Mucosa of descending colon (tissue), 3 donors: ENCODE measurements around the gene ATG4C. TPM values are rescaled to one million over a fixed set of nuclear protein-coding genes. Genes with fewer than 3 reads are reported as not detected.

Experiments used
- ATAC-seq: fragments of 200-7000 bp; cut with Tn5 transposase; one replicate; pipeline ENCODE4 v1.9.1; 2020; ENCODE audit warnings: mild to moderate bottlenecking, moderate library complexity
- DNase-seq, 3 donors: peaks; one replicate each; pipeline ENCODE4 v3.0.0-alpha.2; 2020
- H3K36me3 ChIP-seq: fragments of 200-600 bp; one replicate; pipeline ENCODE4 v1.8.0; 2021; ENCODE audit warnings: low read depth, mild to moderate bottlenecking
- H3K4me1 ChIP-seq: fragments of 200-600 bp; one replicate; pipeline ENCODE4 v1.8.0; 2021; ENCODE audit warnings: low read depth, mild to moderate bottlenecking
- H3K4me3 ChIP-seq: fragments of 200-600 bp; one replicate; pipeline ENCODE4 v1.8.0; 2021; ENCODE audit warnings: mild to moderate bottlenecking
- H3K9me3 ChIP-seq: fragments of 200-600 bp; one replicate; pipeline ENCODE4 v1.8.0; 2021; ENCODE audit warnings: mild to moderate bottlenecking
- intact Hi-C, 2 donors: fragments of 100-400 bp; cut with DNase I in 1 of 2; cut with micrococcal nuclease in 1 of 2; formaldehyde crosslinking; loops; one replicate each; pipeline versions ENCODE4 v1.11.0 to v1.11.1; 2022; cut with DNase I, micrococcal nuclease
- total RNA-seq, 3 donors: library from RNA; stranded (reverse); fragmentation: NEBNext Ultra II Directional in 2 of 3; extraction: Animal tissue kit (Norgen Biotek cat#: 25700) in 2 of 3; gene quantifications; one replicate each; pipeline versions ENCODE4 v1.2.1 to v1.2.4, GENCODE V29; 2021 to 2023
- TF ChIP-seq, protein P1 (sequence below): fragments of 200-600 bp; IDR thresholded peaks from one replicate; pipeline ENCODE4 v1.8.0; 2022; ENCODE audit warnings: antibody characterized with exemption, mild to moderate bottlenecking
- donor health status: DM: no; HTN: no; CAD: no; lungs with moderate emphysema.
- donor health status: DM: no; HTN: no; CAD: no.
- donor health status: DM: no; HTN: yes; CAD: no.

Gene ATG4C
- total RNA-seq, 3 donors from 2014 or later, result 3.8 to 11.3 (median 7.4) TPM

DNA sequence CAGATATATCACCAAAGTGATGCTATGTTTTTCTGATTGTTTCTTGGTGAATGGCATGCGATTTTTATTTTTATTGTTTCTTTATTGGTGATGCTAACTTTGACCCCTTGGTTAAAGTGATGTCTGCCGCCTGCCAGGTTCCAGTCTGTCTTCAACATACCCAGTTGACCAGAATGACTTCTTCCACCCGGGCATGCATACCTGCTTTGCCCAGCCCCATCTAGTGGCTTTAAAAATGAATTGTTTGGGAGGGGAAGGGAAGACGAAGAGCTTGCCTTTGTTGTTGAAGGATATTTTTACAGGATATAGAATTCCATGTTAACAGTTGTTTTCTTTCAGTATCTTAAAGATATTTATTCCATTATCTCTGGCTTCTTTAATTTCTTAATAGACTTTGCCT lies 65.1 kb downstream of the ATG4C start:
- ATAC-seq (no peak), DNase-seq (no peak)
- intact Hi-C loops, result no loop called here
- Histone ChIP-seq H3K36me3 (no peaks in the 10 kb centered on the region), H3K4me1 (no peaks in the 10 kb centered on the region), H3K9me3 (no peaks in the 10 kb centered on the region), H3K4me3 (no peak overlapping the region)
- TF ChIP-seq, protein P1, sequence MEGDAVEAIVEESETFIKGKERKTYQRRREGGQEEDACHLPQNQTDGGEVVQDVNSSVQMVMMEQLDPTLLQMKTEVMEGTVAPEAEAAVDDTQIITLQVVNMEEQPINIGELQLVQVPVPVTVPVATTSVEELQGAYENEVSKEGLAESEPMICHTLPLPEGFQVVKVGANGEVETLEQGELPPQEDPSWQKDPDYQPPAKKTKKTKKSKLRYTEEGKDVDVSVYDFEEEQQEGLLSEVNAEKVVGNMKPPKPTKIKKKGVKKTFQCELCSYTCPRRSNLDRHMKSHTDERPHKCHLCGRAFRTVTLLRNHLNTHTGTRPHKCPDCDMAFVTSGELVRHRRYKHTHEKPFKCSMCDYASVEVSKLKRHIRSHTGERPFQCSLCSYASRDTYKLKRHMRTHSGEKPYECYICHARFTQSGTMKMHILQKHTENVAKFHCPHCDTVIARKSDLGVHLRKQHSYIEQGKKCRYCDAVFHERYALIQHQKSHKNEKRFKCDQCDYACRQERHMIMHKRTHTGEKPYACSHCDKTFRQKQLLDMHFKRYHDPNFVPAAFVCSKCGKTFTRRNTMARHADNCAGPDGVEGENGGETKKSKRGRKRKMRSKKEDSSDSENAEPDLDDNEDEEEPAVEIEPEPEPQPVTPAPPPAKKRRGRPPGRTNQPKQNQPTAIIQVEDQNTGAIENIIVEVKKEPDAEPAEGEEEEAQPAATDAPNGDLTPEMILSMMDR, result no peak

DNA sequence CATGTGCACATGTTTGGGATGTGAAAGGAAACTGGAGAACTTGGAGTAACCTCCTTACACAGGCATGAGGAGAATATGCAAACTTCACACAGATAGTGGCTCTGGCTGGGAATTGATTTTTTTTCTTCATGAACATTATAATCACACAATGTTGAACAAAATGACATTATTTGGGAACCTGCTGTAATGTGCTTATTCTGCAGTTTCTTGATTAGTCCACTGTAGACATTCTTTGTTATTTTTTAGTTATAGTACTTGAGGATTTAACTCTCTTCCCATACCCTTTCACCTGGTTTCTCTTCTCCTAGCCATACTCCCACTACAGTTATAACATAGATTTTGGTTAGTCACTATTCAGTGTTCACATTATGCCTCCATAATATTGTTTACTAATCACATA lies 68.3 kb downstream of the ATG4C start:
- DNase-seq, result no peak
- no peaks in the 10 kb centered on the region for H3K9me3 ChIP-seq
- intact Hi-C loops, result no loop called here
- no peaks in the 10 kb centered on the region for H3K36me3 ChIP-seq
- H3K4me1 ChIP-seq, result no peaks in the 10 kb centered on the region
- ATAC-seq, result no peak
- H3K4me3 ChIP-seq, result no peak overlapping the region
- TF ChIP-seq, protein P1, result no peak

DNA sequence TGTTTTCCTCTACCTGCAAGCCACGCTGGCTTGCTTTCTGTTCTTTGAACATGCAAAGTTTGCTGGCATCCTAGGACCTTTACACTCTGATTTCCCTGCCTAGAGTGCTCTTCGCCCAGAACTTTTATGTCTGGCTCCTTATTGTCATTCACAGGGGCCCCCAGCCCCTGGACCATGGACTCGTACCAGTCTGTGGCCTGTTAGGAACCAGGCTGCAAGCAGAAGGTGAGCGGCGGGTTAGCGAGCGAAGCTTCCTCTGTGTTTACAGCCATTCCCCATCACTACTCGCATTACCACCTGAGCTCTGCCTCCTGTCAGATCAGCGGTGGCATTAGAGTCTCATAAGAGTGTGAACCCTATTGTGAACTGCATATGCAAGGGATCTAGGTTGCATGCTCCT lies 73.0 kb downstream of the ATG4C start:
- H3K4me3 ChIP-seq, result no peak overlapping the region
- H3K9me3 ChIP-seq, result no peaks in the 10 kb centered on the region
- TF ChIP-seq, protein P1, result no peak
- H3K4me1 ChIP-seq, result no peaks in the 10 kb centered on the region
- H3K36me3 ChIP-seq, result no peaks in the 10 kb centered on the region
- intact Hi-C loops, result no loop called here
- DNase-seq (no peak), ATAC-seq (no peak)

DNA sequence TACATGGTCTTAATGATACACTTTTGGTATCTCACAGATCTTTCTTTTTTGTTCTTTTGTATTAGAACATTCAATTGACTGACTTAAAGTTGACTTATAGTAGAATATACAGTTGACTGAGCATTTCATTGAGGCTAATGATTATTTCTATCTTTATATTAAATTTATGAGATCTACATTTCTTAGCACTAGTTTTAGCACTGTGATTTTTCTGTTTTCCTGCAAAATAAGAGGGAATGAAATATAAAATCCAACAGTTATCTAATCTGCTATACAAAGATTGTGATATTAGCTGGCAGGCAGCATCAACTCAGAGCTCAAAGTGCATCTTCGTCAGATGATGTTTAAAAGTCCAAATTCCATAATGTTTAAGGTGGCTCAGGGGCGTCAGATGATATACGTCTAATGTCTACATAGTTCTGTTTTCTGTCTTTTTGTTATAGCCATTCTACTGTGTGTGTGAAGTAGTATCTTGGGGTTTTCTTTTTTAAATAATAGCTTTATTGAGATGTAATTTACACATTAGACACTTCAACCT lies 85.4 kb downstream of the ATG4C start:
- Histone ChIP-seq H3K4me3 (no peak overlapping the region), H3K9me3 (no peaks in the 10 kb centered on the region), H3K4me1 (no peaks in the 10 kb centered on the region), H3K36me3 (no peaks in the 10 kb centered on the region)
- intact Hi-C loops, result no loop called here
- TF ChIP-seq, protein P1, result no peak
- DNase-seq (no peak), ATAC-seq (no peak)

- intact Hi-C loops, result no loop called here
- no peaks in the 10 kb centered on the region for H3K9me3 ChIP-seq
- TF ChIP-seq, protein P1, result no peak
- no peak overlapping the region for H3K4me3 ChIP-seq
- DNase-seq (no peak), ATAC-seq (no peak)
- H3K4me1 ChIP-seq, result no peaks in the 10 kb centered on the region
- no peaks in the 10 kb centered on the region for H3K36me3 ChIP-seq
These were observed 86.2 kb downstream of the ATG4C start for GRCh38 chr1:62870148-62870547.

DNA sequence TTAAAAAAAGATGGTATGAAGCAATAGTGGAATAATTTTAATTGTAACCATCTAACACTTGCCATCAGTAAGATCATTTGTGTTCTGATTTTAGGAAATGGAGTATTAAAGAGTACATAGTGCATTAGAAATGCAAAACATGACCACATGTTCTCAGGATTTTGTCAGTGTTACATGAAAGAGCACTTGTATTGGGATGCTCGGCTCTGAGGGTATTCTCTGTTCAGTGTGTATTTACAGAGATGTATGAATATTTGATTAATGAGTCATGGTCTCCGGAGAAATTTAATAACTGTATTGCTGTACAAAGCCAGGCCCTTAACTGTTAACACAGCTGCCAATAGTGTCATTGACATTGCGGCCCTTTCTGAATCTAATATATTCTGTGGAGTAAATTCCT lies 91.7 kb downstream of the ATG4C start:
- Histone ChIP-seq H3K9me3 (no peaks in the 10 kb centered on the region), H3K36me3 (no peaks in the 10 kb centered on the region), H3K4me1 (no peaks in the 10 kb centered on the region), H3K4me3 (no peak overlapping the region)
- intact Hi-C loops, result no loop called here
- DNase-seq (no peak), ATAC-seq (no peak)
- TF ChIP-seq, protein P1, result no peak
